H9 (cell line): ENCODE data around the gene ORAI2. TPM values are rescaled to one million over a fixed set of nuclear protein-coding genes. Genes with fewer than 3 reads are reported as not detected.

ENCODE experiments used
- DNase-seq: peaks from one replicate; pipeline ENCODE4 v3.0.0-alpha.2; 2017
- H2AFZ ChIP-seq: one replicate; pipeline ENCODE4 v1.6.1; 2013; ENCODE audit warnings: mild to moderate bottlenecking, low read length, control low read depth, moderate library complexity
- H2AK5ac ChIP-seq: 2 replicates; pipeline ENCODE4 v1.6.1; 2013; ENCODE audit warnings: low read length, control low read depth, mixed read lengths; ENCODE audit not compliant: insufficient read length
- H2BK120ac ChIP-seq: one replicate; pipeline ENCODE4 v1.6.1; 2013; ENCODE audit warnings: low read depth, mild to moderate bottlenecking, low read length, control low read depth, inconsistent platforms; ENCODE audit not compliant: poor library complexity, severe bottlenecking
- H2BK12ac ChIP-seq: 2 replicates; pipeline ENCODE4 v1.6.1; 2013; ENCODE audit warnings: low read length, control low read depth, mixed read lengths, low read depth; ENCODE audit not compliant: insufficient read length
- H2BK15ac ChIP-seq: 2 replicates; pipeline ENCODE4 v1.6.1; 2013; ENCODE audit warnings: low read depth, low read length, control low read depth
- H2BK20ac ChIP-seq: one replicate; pipeline ENCODE4 v1.6.1; 2013; ENCODE audit warnings: low read depth, mild to moderate bottlenecking, low read length, control low read depth, inconsistent platforms; ENCODE audit not compliant: poor library complexity, severe bottlenecking
- H2BK5ac ChIP-seq: 2 replicates; pipeline ENCODE4 v1.6.1; 2013; ENCODE audit warnings: low read length, control low read depth, mixed read lengths; ENCODE audit not compliant: insufficient read length
- H3K14ac ChIP-seq: 2 replicates; pipeline ENCODE4 v1.6.1; 2013; ENCODE audit warnings: low read length, control low read depth; ENCODE audit not compliant: insufficient read depth
- H3K18ac ChIP-seq: 2 replicates; pipeline ENCODE4 v1.6.1; 2013; ENCODE audit warnings: low read depth, mild to moderate bottlenecking, mixed read lengths, low read length, control low read depth; ENCODE audit not compliant: insufficient read length
- H3K23ac ChIP-seq: 2 replicates; pipeline ENCODE4 v1.6.1; 2013; ENCODE audit warnings: low read length, control low read depth, mixed read lengths, low read depth; ENCODE audit not compliant: insufficient read length
- H3K23me2 ChIP-seq: 2 replicates; pipeline ENCODE4 v1.6.1; 2013; ENCODE audit warnings: low read depth, mild to moderate bottlenecking, mixed read lengths, low read length, control low read depth; ENCODE audit not compliant: insufficient read length, poor library complexity, severe bottlenecking
- H3K27ac ChIP-seq: 2 replicates; pipeline ENCODE4 v1.5.1; 2013; ENCODE audit warnings: low read length, control low read depth, mixed read lengths, low read depth; ENCODE audit not compliant: insufficient read length
- H3K27me3 ChIP-seq: 2 replicates; pipeline ENCODE4 v1.6.1; 2013; ENCODE audit warnings: low read length, control low read depth, inconsistent platforms; ENCODE audit not compliant: insufficient read depth
- H3K4ac ChIP-seq: 2 replicates; pipeline ENCODE4 v1.6.1; 2013; ENCODE audit warnings: low read depth, mild to moderate bottlenecking, control low read depth, inconsistent platforms, low read length, moderate library complexity
- H3K4me1 ChIP-seq: 2 replicates; pipeline ENCODE4 v1.6.1; 2013; ENCODE audit warnings: low read length, control low read depth, inconsistent platforms; ENCODE audit not compliant: insufficient read depth
- H3K4me2 ChIP-seq: 2 replicates; pipeline ENCODE4 v1.6.1; 2013; ENCODE audit warnings: low read length, control low read depth, mixed read lengths; ENCODE audit not compliant: insufficient read length, insufficient read depth
- H3K56ac ChIP-seq: 2 replicates; pipeline ENCODE4 v1.6.1; 2013; ENCODE audit warnings: low read depth, mild to moderate bottlenecking, mixed read lengths, low read length, control low read depth; ENCODE audit not compliant: insufficient read length
- H3K79me1 ChIP-seq: 2 replicates; pipeline ENCODE4 v1.6.1; 2013; ENCODE audit warnings: low read depth, mild to moderate bottlenecking, moderate library complexity, low read length, control low read depth, inconsistent platforms; ENCODE audit not compliant: insufficient read depth, poor library complexity, severe bottlenecking
- H3K79me2 ChIP-seq: 2 replicates; pipeline ENCODE4 v1.6.1; 2013; ENCODE audit warnings: low read length, control low read depth, inconsistent platforms; ENCODE audit not compliant: insufficient read depth
- H3K9ac ChIP-seq: 2 replicates; pipeline ENCODE4 v1.6.1; 2013; ENCODE audit warnings: low read length, control low read depth, mixed read lengths; ENCODE audit not compliant: insufficient read length; ENCODE audit errors: extremely low read depth
- H3K9me3 ChIP-seq: one replicate; pipeline ENCODE4 v1.6.1; 2013; ENCODE audit warnings: low read depth, low read length, inconsistent platforms; ENCODE audit not compliant: control insufficient read depth
- H3T11ph ChIP-seq: one replicate; pipeline ENCODE4 v1.6.1; 2013; ENCODE audit warnings: mild to moderate bottlenecking, low read length, control low read depth, inconsistent platforms
- H4K20me1 ChIP-seq: one replicate; pipeline ENCODE4 v1.6.1; 2013; ENCODE audit not compliant: control insufficient read depth, insufficient read length, insufficient read depth
- H4K5ac ChIP-seq: 2 replicates; pipeline ENCODE4 v1.6.1; 2013; ENCODE audit warnings: low read depth, mild to moderate bottlenecking, mixed read lengths, low read length, control low read depth; ENCODE audit not compliant: insufficient read length
- H4K8ac ChIP-seq: replicated peaks from 2 replicates; pipeline ENCODE4 v1.6.1; 2013; ENCODE audit warnings: low read length, control low read depth, mixed read lengths, low read depth; ENCODE audit not compliant: insufficient read length
- H4K91ac ChIP-seq: 2 replicates; pipeline ENCODE4 v1.6.1; 2013; ENCODE audit warnings: low read depth, mild to moderate bottlenecking, moderate library complexity, mixed read lengths, low read length, control low read depth; ENCODE audit not compliant: insufficient read length
- H3K27ac Mint-ChIP-seq, 3 experiments: 2 replicates in 2 of 3; 3 replicates in 1 of 3; pipeline ENCODE4 v1.8.0; 2020 to 2021; ENCODE audit warnings: mixed read lengths in 3 of 3, mild to moderate bottlenecking in 1 of 3, moderate library complexity in 1 of 3
- H3K27me3 Mint-ChIP-seq: 2 replicates; pipeline ENCODE4 v1.8.0; 2021; ENCODE audit warnings: low read depth, mild to moderate bottlenecking, moderate library complexity, mixed read lengths
- H3K36me3 Mint-ChIP-seq, 3 experiments: 2 replicates in 2 of 3; 3 replicates in 1 of 3; pipeline ENCODE4 v1.8.0; 2020 to 2021; ENCODE audit warnings: low read depth in 3 of 3, mixed read lengths in 3 of 3; ENCODE audit not compliant: insufficient read depth in 1 of 3
- H3K4me1 Mint-ChIP-seq, 2 experiments: 2 replicates each; pipeline ENCODE4 v1.8.0; 2020; ENCODE audit warnings: mixed read lengths in 2 of 2
- H3K4me3 Mint-ChIP-seq, 2 experiments: 2 replicates in 1 of 2; 3 replicates in 1 of 2; pipeline ENCODE4 v1.8.0; 2020 to 2021; ENCODE audit warnings: mild to moderate bottlenecking in 2 of 2, mixed read lengths in 2 of 2, moderate library complexity in 1 of 2
- H3K9me3 Mint-ChIP-seq, 2 experiments: 2 replicates in 1 of 2; 3 replicates in 1 of 2; pipeline ENCODE4 v1.8.0; 2020; ENCODE audit warnings: mild to moderate bottlenecking in 2 of 2, mixed read lengths in 2 of 2, moderate library complexity in 1 of 2
- WGBS: extraction: QIAGEN DNeasy Blood & Tissue Kit; methylation state at CpG from one replicate; pipeline ENCODE4 v1.1.7; 2013; ENCODE audit warnings: missing lambda C conversion rate, low lambda C conversion rate, mixed read lengths; ENCODE audit not compliant: insufficient read length; ENCODE audit errors: extremely low coverage; 5-methylcytosine and 5-hydroxymethylcytosine counted together
- total RNA-seq: library from RNA; stranded (reverse); gene quantifications from 2 replicates; pipeline ENCODE4 v1.2.1, GENCODE V29; 2021
- TF ChIP-seq, protein P1 (sequence below): fragments of 200-600 bp; sonication (generic); conservative IDR thresholded peaks from 3 replicates; pipeline ENCODE4 v1.8.0; 2021; ENCODE audit warnings: antibody characterized with exemption, mild to moderate bottlenecking

The ORAI2 gene
- total RNA-seq, 1 experiment from 2014 or later, result 26.6 TPM

DNA sequence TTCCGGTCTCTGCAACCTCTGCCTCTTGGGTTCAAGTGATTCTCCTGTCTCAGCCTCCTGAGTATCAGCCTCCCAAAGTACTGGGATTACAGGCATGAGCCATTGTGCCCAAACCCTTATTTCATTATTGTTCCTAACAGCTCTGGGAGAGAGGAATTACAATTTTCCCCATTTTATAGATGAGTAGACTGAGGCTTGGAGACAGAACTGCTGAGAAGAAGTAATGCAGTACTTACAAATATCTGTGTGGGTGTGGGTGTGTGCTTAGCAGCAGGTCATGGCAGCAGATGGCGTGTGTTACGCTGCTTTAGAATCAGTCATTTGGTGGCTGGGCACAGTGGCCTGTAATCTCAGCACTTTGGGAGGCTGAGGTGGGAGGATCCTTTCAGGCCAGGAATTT is 29.8 kb upstream of the ORAI2 start:
- H3K4ac ChIP-seq, result no peak overlapping the region
- H3K27ac ChIP-seq, result no peak overlapping the region
- no peak overlapping the region for H3K23ac ChIP-seq
- Mint-ChIP-seq H3K27ac (peak overlapping the region in 1 of 3 experiments; percentile 52; a peak in 1 of 7 replicates), H3K27me3 (no peaks in the 10 kb centered on the region), H3K4me3 (no peak overlapping the region), H3K36me3 (peaks cover 46 to 96% (median 82%) of the 10 kb centered on the region in 3 experiments), H3K4me1 (no peaks in the 10 kb centered on the region), H3K9me3 (no peaks in the 10 kb centered on the region)
- no peaks in the 10 kb centered on the region for H3K27me3 ChIP-seq
- no peak overlapping the region for H2BK12ac ChIP-seq
- H2BK5ac ChIP-seq, result no peak overlapping the region
- no peaks in the 10 kb centered on the region for H3K9me3 ChIP-seq
- no peaks in the 10 kb centered on the region for H3K23me2 ChIP-seq
- no peak overlapping the region for H4K91ac ChIP-seq
- no peak overlapping the region for H2BK120ac ChIP-seq
- no peak overlapping the region for H2BK15ac ChIP-seq
- H3K18ac ChIP-seq, result no peak overlapping the region
- no peak overlapping the region for H3K9ac ChIP-seq
- no peaks in the 10 kb centered on the region for H4K20me1 ChIP-seq
- no peak overlapping the region for H3K14ac ChIP-seq
- H2AK5ac ChIP-seq, result no peak overlapping the region
- no CpG with 5 or more reads among the region's 3 CpGs for WGBS
- H3K79me1 ChIP-seq, result peaks cover 3% of the 10 kb centered on the region
- H2BK20ac ChIP-seq, result no peak overlapping the region
- TF ChIP-seq, protein P1, sequence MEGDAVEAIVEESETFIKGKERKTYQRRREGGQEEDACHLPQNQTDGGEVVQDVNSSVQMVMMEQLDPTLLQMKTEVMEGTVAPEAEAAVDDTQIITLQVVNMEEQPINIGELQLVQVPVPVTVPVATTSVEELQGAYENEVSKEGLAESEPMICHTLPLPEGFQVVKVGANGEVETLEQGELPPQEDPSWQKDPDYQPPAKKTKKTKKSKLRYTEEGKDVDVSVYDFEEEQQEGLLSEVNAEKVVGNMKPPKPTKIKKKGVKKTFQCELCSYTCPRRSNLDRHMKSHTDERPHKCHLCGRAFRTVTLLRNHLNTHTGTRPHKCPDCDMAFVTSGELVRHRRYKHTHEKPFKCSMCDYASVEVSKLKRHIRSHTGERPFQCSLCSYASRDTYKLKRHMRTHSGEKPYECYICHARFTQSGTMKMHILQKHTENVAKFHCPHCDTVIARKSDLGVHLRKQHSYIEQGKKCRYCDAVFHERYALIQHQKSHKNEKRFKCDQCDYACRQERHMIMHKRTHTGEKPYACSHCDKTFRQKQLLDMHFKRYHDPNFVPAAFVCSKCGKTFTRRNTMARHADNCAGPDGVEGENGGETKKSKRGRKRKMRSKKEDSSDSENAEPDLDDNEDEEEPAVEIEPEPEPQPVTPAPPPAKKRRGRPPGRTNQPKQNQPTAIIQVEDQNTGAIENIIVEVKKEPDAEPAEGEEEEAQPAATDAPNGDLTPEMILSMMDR, result no peak
- H2AFZ ChIP-seq, result no peak overlapping the region
- H4K5ac ChIP-seq, result no peak overlapping the region
- H3K4me2 ChIP-seq, result no peak overlapping the region
- H3K4me1 ChIP-seq, result no peaks in the 10 kb centered on the region
- no peak for DNase-seq
- no peak overlapping the region for H3K56ac ChIP-seq
- no peak overlapping the region for H4K8ac ChIP-seq
- H3T11ph ChIP-seq, result no peak overlapping the region
- H3K79me2 ChIP-seq, result no peaks in the 10 kb centered on the region
